Suprapubic skin (tissue), 4 donors: Measurements from ENCODE around the gene TIPIN.

Source experiments
- POLR2A ChIP-seq, 2 donors: fragments of 450-650 bp; IDR thresholded peaks; one replicate each; pipeline ENCODE4 v1.6.1; 2017; ENCODE audit warnings: antibody characterized with exemption in 2 of 2, mild to moderate bottlenecking in 2 of 2, moderate library complexity in 2 of 2
- POLR2AphosphoS5 ChIP-seq, 3 donors: sonication (generic); formaldehyde crosslinking; IDR thresholded peaks; one replicate each; pipeline ENCODE4 v1.6.1; 2017; ENCODE audit warnings: antibody characterized with exemption in 3 of 3
- TF ChIP-seq, protein P1 (sequence below), 2 donors: fragments of 200-600 bp in 1 of 2; fragments of 450-650 bp in 1 of 2; sonication (generic) in 1 of 2; IDR thresholded peaks; one replicate each; pipeline ENCODE4 v1.5.1; 2016 to 2019; ENCODE audit warnings: antibody characterized with exemption in 2 of 2, mild to moderate bottlenecking in 1 of 2, moderate library complexity in 1 of 2

DNA sequence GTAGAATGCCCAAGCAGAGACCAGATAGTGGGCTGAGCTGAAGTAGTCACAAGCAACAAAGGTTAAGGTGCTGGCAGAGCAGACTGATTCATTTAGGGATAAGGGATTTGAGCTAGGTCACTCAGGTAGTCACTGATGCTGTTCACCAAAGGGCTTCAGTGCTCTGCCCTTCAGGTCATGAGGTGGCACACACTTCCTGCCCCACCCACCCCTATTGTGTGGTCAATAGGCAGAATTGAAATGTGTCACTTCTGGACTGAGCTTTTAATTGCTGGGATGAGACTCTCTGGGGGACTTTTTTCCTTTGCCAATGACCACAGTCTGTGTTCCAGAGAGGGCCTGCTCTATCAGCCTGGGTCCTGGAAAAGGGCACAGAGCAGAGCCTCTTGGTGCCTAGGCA is 66.0 kb downstream of the TIPIN start:
- TF ChIP-seq, protein P1, sequence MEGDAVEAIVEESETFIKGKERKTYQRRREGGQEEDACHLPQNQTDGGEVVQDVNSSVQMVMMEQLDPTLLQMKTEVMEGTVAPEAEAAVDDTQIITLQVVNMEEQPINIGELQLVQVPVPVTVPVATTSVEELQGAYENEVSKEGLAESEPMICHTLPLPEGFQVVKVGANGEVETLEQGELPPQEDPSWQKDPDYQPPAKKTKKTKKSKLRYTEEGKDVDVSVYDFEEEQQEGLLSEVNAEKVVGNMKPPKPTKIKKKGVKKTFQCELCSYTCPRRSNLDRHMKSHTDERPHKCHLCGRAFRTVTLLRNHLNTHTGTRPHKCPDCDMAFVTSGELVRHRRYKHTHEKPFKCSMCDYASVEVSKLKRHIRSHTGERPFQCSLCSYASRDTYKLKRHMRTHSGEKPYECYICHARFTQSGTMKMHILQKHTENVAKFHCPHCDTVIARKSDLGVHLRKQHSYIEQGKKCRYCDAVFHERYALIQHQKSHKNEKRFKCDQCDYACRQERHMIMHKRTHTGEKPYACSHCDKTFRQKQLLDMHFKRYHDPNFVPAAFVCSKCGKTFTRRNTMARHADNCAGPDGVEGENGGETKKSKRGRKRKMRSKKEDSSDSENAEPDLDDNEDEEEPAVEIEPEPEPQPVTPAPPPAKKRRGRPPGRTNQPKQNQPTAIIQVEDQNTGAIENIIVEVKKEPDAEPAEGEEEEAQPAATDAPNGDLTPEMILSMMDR (IDR thresholded peaks at IDR 0.05), result no peak
- TF ChIP-seq POLR2AphosphoS5 (IDR thresholded peaks at IDR 0.05) (no peak), POLR2A (IDR thresholded peaks at IDR 0.05) (no peak)
